Upper lobe of right lung (tissue), 1 donor: ENCODE data around the gene UBA52. TPM values are rescaled to one million over a fixed set of nuclear protein-coding genes. Genes with fewer than 3 reads are reported as not detected.
"Not testable (repeated sequence)": the region's sequence is repeated elsewhere in the genome, so short reads cannot be mapped to it uniquely, and the experiment has no call there.

ENCODE experiments used
- ATAC-seq: fragments of 200-7000 bp; cut with Tn5 transposase; one replicate; pipeline ENCODE4 v1.9.1; 2020; ENCODE audit warnings: mild to moderate bottlenecking, moderate library complexity
- DNase-seq: peaks from one replicate; pipeline ENCODE4 v3.0.0-alpha.2; 2020
- H3K27ac ChIP-seq: fragments of 200-600 bp; one replicate; pipeline ENCODE4 v1.8.0; 2022
- H3K27me3 ChIP-seq: fragments of 200-600 bp; one replicate; pipeline ENCODE4 v1.8.0; 2022; ENCODE audit warnings: mild to moderate bottlenecking
- H3K36me3 ChIP-seq: fragments of 200-600 bp; one replicate; pipeline ENCODE4 v1.8.0; 2022
- H3K4me1 ChIP-seq: fragments of 200-600 bp; one replicate; pipeline ENCODE4 v1.8.0; 2022
- H3K4me3 ChIP-seq: fragments of 200-600 bp; one replicate; pipeline ENCODE4 v1.8.0; 2022; ENCODE audit warnings: mild to moderate bottlenecking
- H3K9me3 ChIP-seq: fragments of 200-600 bp; one replicate; pipeline ENCODE4 v1.8.0; 2022
- CTCF ChIP-seq: fragments of 200-600 bp; IDR thresholded peaks from one replicate; pipeline ENCODE4 v1.8.0; 2022; ENCODE audit warnings: antibody characterized with exemption
- intact Hi-C: fragments of 100-400 bp; cut with DNase I; formaldehyde crosslinking; loops from one replicate; pipeline ENCODE4 v1.11.0; 2022
- long read RNA-seq: library from polyadenylated mRNA; unstranded; transcript quantifications from one replicate; pipeline ENCODE4 v2.0.0, GENCODE V29; 2021
- total RNA-seq: library from RNA; stranded (reverse); fragmentation: NEBNext Ultra II Directional; extraction: Animal tissue kit (Norgen Biotek cat#: 25700); gene quantifications from one replicate; pipeline ENCODE4 v1.2.1, GENCODE V29; 2021
- donor health status: DM: no; HTN: yes; CAD: no; lungs with severe emphysema.

The UBA52 gene
- total RNA-seq = 840 TPM
- long read RNA-seq, transcript UBA52-209 (4 exons, 514 nt) = minor isoform, 7 of 90 reads
- long read RNA-seq, transcript UBA52-202 (5 exons, 2,845 nt) = minor isoform, 27 of 90 reads
- long read RNA-seq, transcript UBA52-201 (5 exons, 572 nt) = major isoform, 46 of 90 reads
- long read RNA-seq, partial matches to known transcripts = 7 of 90 reads
- long read RNA-seq, other reads (novel, unspliced or antisense) = 3 of 90 reads

- peak; percentile 98 for ATAC-seq
- Histone ChIP-seq H3K27ac (peak within 1 kb of the TSS; percentile 96), H3K4me3 (peak within 1 kb of the TSS; percentile 95), H3K9me3 (no peaks in the 10 kb centered on the region), H3K36me3 (peaks cover 63% of the 10 kb centered on the region), H3K4me1 (peaks cover 12% of the 10 kb centered on the region), H3K27me3 (no peaks in the 10 kb centered on the region)
- peak; percentile 99 for DNase-seq
- TF ChIP-seq CTCF = no peak
- intact Hi-C loops = no loop called here
Observed at GRCh38 chr19:18571564-18572344, at the start of gene UBA52. Gene UBA52, plus strand, starts transcription at chr19:18571857. Its CDS starts 1,444 bp downstream, at chr19:18573301.

- intact Hi-C loops = no loop called here
- Histone ChIP-seq H3K9me3 (no peaks in the 10 kb centered on the region), H3K4me3 (peak overlapping the region; percentile 97), H3K27ac (peak overlapping the region; percentile 97), H3K36me3 (no peaks in the 10 kb centered on the region), H3K27me3 (no peaks in the 10 kb centered on the region), H3K4me1 (peaks cover 19% of the 10 kb centered on the region)
- ATAC-seq (peak; percentile 93), DNase-seq (peak; percentile 100)
- peak; percentile 38 for TF ChIP-seq CTCF
Observed at GRCh38 chr19:18522124-18522861, 49.4 kb upstream of the UBA52 start.

GRCh38 chr19:18522862-18523440 is 48.7 kb upstream of the UBA52 start:
- H3K4me3 ChIP-seq, DNase-seq, ATAC-seq, H3K9me3 ChIP-seq, intact Hi-C loops, H3K27me3 ChIP-seq, H3K36me3 ChIP-seq: not testable (repeated sequence)
- peak overlapping the region; percentile 47 for H3K27ac ChIP-seq
- H3K4me1 ChIP-seq = peaks cover 19% of the 10 kb centered on the region

- Histone ChIP-seq H3K27me3 (no peaks in the 10 kb centered on the region), H3K36me3 (no peaks in the 10 kb centered on the region), H3K4me3 (no peak overlapping the region), H3K4me1 (peaks cover 14% of the 10 kb centered on the region), H3K9me3 (no peaks in the 10 kb centered on the region), H3K27ac (no peak overlapping the region)
- ATAC-seq (no peak), DNase-seq (no peak)
- TF ChIP-seq CTCF = no peak
- intact Hi-C loops = no loop called here
Observed at GRCh38 chr19:18523841-18524240, 47.8 kb upstream of the UBA52 start.

- Histone ChIP-seq H3K9me3 (no peaks in the 10 kb centered on the region), H3K27ac (no peak overlapping the region), H3K36me3 (peaks cover 4% of the 10 kb centered on the region), H3K27me3 (no peaks in the 10 kb centered on the region), H3K4me1 (no peaks in the 10 kb centered on the region), H3K4me3 (no peak overlapping the region)
- intact Hi-C loops = no loop called here
- ATAC-seq (no peak), DNase-seq (no peak)
- TF ChIP-seq CTCF = no peak
Observed at GRCh38 chr19:18526316-18526715, 45.3 kb upstream of the UBA52 start.
